HL-60/S4 treated with phorbol 12-myristate 13-acetate at 8.2 ng/mL for 4 days and 3 days (cell line): ENCODE results near the gene HARBI1.

Experiments
- in situ Hi-C: fragments of 300-500 bp; cut with MboI; formaldehyde crosslinking; loops from 2 replicates; pipeline ENCODE4 v1.15.0; 2022; ENCODE audit warnings: low sequenced_read_pairs

HARBI1 gene

DNA sequence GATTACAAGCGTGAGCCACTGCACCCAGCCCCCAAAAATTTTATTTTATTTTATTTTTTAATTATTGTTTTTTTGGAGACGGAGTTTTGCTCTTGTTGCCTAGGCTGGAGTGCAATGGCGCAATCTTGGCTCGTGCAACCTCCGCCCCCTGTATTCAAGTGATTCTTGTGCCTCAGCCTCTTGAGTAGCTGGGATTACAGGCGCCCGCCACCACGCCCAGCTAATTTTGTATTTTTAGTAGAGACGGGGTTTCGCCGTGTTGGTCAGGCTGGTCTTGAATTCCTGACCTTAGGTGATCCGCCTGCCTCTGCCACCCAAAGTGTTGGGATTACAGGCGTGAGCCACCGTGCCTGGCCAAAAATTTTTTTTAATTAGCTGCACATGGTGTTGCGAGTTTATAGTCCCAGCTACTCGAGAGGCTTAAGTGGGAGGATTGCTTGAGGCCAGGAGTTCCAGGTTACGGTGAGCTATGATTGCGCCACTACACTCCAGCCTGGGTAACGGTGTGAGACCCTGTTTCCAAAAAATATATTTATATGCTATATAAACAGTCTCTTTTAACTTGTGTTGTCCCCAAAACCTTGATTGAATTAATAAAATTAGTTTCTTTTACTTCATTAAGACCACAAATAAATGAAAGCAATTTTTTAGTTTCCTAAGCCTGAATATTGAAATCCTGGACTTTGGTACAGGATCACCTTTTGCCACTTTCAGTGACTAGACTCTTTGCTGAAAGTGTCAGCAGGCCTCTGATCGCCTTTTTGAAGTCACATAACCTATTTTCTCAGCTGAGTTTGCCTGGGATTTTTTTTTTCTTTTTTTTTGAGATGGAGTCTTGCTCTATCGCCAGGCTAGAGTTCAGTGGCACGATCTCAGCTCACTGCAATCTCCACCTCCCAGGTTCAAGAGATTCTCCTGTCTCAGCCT, 16.5 kb upstream of the HARBI1 start:
- in situ Hi-C loops, result no loop called here

GRCh38 chr11:46632502-46632901, 15.5 kb upstream of the HARBI1 start:
- in situ Hi-C loops, result no loop called here

- in situ Hi-C loops, result no loop called here
Measured at GRCh38 chr11:46631676-46632075, 14.6 kb upstream of the HARBI1 start.

DNA sequence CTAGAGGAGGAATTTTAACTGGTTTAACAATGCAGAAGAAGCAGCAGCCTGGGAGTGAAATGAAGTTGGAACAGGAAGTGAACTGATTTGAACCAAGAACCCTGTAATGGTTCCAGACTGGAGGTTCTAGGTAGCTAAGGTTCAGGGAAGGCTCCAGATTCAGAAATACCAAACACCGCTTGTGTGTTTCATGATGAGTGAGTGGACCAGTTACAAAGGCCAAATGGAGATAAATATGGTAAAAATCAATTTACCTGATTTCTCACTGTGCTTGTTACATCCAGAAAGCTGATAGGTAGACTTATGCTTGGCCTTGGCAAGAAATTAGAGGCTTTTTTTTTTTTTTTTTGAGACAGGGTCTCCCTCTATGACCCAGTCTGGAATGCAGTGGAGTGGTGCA, 13.2 kb upstream of the HARBI1 start:
- in situ Hi-C loops, result no loop called here

- in situ Hi-C loops, result no loop called here
Measured at GRCh38 chr11:46628961-46629360, 11.9 kb upstream of the HARBI1 start.

- in situ Hi-C loops, result no loop called here
Measured at GRCh38 chr11:46625406-46625805, 8.4 kb upstream of the HARBI1 start.

DNA sequence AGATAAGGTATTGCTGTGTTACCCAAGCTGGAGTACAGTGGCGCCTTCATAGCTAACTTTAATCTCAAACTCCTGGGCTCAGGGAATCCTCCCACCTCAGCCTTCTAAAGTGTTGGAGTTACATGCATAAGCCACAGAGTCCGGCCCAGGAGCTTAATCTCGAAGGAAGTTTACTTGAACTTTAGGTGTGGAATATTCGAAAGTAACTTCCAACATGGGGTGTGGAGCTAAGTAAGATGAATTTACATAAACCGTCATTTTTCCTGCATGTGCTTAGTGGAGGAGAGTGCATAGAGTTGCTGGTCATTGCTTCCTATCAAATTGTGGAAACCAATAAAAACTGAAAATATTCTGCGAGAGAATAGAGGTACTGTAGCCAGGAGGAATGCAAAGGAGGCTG, 1.8 kb upstream of the HARBI1 start:
- in situ Hi-C loops, result no loop called here

DNA sequence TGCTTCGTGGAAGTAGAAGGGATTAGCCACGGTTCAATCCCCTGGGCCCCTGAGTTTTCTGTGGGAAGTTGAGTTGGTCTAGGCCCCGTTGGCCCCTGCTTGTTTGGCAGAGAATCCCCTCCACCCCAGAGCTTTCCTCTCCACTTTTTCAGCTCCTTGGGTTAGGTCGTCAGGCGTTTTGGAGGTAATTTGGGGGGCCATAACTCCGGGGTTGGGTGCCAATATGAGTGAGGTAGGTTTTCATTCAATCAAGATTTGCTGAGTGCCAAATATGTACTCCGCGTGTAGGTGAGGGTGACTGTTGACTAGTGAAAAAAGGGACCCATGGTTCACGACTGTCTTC, 916 bp upstream of the HARBI1 start:
- in situ Hi-C loops, result no loop called here

- in situ Hi-C loops, result no loop called here
Measured at GRCh38 chr11:46616551-46617133, 385 bp downstream of the HARBI1 start.

DNA sequence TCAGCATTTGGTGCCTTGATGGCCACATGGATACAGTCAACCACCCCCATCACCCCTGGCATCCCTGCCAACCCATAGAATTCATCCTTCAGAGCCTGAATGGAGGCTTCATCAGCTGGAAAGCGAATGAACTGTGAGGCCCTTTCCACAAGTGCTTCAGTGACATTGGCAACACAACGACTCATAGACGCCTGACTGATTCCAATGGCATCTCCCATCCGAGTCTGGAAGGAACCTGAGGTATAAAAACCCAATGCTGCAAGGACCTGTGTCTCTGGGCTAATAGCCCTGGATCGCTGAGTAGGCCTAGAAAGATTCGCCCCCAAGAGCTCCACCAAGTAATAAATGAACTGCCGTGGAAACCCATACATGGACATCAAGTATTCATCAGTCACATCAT, 1.3 kb downstream of the HARBI1 start:
- in situ Hi-C loops, result no loop called here

GRCh38 chr11:46612326-46612725, 4.7 kb downstream of the HARBI1 start:
- in situ Hi-C loops, result no loop called here

DNA sequence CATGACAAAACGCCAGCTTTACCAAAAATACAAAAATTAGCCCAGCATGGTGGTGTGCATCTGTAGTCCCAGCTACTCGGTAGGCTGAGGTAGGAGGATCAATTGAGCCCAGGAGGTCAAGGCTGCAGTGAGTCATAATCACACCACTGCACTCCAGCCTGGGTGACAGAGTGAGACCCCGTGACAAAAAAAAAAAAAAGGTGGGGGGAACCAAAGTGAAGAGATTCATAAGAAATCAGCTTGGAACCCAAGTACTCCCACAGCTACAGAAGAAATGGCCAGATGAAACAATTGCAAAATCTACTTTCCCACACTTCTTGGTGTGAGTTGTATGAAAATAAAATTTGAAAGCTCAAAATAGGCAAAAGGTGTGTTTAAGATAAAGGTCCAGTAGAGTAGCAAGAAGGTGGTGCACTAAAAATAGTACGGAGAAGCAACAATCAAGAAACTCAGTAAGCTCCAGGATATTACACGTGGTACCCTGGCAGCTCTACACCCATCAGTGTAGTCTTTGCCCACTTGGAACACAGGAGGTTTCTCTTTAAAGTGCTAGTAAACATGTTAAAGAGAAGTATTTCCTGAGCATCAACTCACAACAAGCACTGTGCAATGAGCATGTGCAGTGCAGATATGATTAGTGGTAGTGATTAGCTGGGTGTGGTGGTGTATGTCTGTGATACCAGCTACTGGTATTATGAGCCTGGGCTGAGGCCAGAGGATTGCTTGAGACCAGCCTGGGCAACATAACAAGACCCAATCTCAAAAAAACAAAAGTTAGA, 5.3 kb downstream of the HARBI1 start:
- in situ Hi-C loops, result no loop called here

DNA sequence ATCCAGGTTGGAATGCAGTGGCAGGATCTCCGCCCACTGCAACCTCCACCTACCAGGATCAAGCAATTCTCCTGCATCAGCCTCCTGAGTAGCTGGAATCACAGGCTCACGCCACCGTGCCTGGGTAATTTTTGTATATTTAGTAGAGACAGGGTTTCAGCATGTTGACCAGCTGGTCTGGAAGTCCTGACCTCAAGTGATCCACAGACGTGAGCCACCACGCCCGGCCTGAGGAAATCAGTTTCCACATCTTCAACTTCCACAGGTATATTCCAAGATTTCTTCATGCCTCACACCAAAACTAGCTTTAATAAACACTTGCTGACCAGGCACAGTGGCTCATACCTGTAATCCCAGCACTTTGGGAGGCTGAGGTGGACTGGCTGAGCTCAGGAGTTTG, 7.6 kb downstream of the HARBI1 start:
- in situ Hi-C loops, result no loop called here

- in situ Hi-C loops, result no loop called here
Measured at GRCh38 chr11:46607516-46607915, 9.5 kb downstream of the HARBI1 start.

GRCh38 chr11:46604796-46605195, 12.2 kb downstream of the HARBI1 start:
- in situ Hi-C loops, result no loop called here

GRCh38 chr11:46603704-46604308, 13.2 kb downstream of the HARBI1 start:
- in situ Hi-C loops, result no loop called here

- in situ Hi-C loops, result no loop called here
Measured at GRCh38 chr11:46601129-46601528, 15.9 kb downstream of the HARBI1 start.

GRCh38 chr11:46600194-46600960, 16.6 kb downstream of the HARBI1 start:
- in situ Hi-C loops, result no loop called here

GRCh38 chr11:46599340-46600193, 17.5 kb downstream of the HARBI1 start:
- in situ Hi-C loops, result no loop called here
